NCI-H2029 treated with DMSO at 0.1 percent for 48 hours (cell line): Measurements from ENCODE around the gene TTC28.

Source experiments
- DNase-seq: peaks from one replicate; lab custom pipeline; 2025; lab: John Stamatoyannopoulos, UW

Gene TTC28

DNA sequence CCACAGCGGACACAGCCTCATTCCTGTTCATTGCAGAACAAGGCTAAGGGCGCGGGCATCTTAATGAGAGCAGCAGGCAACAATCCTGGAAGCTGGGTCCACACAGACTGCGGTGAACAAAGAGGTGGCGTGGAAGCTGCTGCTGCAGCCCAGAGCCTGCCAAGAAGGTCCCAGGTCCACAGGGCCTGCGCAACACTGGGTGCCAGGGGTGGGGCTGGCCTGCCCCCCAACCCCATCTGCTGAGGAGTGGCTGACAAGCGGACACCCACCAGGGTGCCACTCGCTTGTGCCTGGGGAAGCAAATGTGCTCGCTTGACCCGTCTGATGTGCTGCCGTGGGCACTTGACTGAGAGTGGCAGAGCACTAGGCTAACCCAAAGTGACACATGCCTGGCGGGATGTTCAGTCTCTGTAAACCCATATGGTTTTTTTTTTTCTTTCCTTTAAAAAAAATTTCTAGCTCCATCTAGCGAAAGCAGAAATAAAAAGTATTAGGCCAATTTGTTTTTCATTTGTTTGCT, 677.4 kb downstream of the TTC28 start:
- no peak for DNase-seq

DNA sequence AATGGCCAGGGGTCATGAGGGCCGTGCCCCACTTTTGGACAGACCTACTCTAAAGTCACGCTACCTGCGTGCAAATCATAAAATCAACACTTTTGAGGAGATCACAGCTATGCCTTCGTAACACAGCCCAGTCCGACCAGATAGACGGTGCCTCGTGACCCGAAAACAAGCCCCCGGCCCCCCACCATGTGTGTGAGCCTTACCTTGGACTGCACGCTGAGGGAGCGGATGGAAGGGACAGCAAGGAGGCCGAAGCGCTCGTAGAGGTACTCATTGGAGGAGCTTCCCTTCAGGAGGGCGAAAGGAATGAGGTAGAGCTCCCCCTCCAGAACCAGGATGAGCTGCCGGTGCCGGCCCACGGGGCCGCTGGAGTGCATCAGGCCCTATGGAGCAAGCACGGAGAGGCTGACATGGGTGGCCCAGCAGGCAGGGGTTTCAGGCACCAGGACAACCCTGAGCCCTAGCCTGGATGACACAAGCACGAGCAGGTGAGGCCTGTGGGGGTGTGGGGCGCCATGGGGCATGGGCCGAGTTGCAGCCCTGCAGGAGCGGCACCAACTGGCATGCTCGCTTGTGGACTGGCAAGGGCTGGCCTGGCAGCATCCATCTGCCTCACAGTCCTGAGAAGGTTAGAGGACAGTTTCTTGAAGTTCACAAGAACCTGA, 678.3 kb downstream of the TTC28 start:
- DNase-seq: no peak

DNA sequence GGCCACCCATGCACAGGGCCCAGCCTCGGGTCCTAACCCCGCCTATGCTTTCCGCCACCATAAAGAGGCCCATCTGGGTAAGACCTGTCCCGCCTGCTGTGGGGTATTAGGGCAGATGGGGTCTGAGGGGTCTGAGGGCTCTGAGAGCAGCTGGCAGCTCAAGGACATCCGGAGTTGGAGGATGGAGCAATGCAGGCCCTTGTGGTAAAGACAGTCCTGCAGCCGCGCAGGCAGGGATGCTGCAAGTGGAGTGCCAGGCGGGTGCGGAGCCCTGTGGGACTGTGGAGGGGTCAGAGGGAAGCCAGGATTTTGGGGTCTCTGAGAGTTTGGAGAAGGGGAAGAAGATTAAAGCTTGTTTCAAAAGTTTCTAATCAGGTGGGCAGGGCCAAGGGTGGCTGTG, 679.3 kb downstream of the TTC28 start:
- DNase-seq: no peak

DNA sequence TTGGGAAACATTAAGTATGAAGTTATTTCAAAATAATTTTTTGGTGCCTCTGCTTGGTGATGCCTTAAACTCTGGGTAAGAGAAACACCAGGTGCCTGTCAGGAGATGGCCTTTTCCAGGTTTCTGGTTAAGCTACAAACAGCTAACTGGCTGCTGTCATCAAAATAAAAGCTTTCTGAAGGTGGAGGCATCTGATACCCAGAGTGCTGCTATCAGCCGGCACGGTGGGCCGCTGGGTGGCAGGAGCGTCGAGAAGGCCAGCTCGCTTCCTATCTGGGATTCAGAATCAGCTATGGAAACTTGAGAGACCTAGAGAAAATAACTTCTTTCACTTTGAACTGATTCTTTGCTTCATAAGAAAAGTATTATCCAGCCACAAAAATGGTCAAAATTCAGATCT, 679.8 kb downstream of the TTC28 start:
- no peak for DNase-seq

DNA sequence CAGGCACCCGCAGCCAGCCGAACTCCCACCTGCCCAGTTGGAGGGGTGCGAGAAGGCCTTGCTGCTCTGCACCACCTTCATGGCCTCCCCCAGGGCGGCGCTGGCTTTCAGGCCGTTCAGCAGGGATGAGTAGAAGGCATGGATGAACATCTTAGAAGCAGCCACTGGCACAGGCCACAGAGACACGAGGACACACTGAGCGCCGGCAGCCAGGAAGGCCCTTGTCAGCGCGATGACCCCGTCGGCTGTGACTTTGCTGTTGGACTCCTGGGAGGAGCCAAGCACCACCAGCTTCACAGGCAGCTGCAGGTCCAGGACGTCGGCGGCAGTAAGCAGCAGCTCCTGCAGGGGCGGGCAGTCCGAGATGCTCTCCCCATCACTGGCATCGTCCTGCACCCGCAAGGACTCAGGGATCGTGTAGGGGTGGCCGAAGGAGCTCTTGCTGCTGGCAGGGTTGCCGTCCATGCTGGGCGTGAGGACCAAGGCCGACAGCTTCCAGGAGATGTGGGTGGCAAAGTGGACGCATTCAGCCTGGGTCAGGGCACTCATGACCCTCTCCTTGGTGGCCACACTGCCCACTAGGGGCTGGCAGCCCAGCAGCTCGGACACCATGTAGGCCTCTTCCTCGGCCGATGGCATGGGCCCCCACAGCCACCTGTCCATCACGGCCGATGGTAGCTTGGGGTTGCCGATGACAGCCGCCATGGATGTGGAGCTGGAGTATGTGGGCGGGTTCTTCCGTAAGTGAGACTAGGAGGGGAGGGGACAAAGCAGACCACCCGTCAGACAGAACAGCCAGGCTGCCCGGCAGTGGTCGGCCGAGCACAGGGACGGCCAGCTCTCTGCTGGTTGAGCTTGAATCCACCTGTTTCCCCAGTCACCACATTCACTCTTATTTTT, 680.9 kb downstream of the TTC28 start:
- no peak for DNase-seq

DNA sequence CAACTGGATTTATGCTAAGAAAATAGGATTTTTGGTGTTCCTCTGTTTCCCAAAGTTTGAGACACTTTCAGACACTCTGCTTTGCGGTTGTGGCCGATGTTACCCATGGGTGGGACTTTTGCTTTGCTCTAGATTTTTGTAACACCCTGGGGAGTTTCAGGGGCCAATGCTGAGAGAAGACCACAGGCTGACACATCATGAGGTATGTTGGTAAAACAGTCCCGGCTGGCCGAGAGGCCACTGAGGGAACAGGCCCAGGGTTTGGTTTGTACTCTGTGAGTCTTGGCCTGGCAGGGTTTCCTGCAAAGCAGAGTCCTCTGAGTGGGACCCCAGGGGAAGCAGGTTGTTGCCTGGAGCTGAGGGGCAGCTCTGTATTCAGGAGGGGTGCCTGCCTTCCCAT, 682.1 kb downstream of the TTC28 start:
- no peak for DNase-seq

DNA sequence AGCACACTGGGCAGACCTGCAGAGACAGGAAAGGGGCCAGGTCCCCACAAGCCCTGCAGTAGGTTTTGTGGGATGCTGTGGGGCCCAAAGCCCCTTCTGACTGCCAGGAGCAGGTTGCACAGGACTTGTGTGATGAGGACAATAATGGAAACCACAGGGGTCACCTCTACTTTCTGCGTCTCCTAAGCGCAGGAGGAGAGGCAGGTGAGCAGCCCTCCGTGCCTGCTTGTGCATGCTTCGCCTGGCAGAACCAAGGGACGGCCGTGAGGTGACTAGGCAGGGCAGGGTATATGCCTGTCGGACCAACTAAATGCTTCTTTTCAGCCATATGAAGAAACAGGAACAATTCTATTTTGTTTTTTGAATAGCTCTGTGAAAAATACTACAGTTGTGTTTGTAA, 682.7 kb downstream of the TTC28 start:
- DNase-seq: no peak

DNA sequence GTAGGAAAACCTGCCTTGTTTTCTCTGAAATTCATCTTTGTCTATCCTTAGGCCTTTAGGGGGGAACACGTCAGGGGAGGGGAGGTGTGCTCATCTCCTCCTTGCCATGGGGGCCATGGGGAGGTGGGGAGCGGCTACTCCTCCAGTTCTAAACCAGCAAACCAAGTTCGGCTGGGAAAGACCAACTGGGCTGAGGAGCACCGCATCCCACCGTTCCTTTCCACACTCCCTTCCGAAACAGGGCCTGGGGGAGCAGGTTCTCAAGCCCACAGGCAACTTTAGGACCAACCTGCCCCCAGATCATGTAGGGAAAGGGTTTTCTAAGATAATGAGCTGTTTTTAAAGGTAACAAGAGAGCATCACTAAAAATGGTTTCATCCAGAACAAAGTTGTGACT, 683.1 kb downstream of the TTC28 start:
- no peak for DNase-seq

DNA sequence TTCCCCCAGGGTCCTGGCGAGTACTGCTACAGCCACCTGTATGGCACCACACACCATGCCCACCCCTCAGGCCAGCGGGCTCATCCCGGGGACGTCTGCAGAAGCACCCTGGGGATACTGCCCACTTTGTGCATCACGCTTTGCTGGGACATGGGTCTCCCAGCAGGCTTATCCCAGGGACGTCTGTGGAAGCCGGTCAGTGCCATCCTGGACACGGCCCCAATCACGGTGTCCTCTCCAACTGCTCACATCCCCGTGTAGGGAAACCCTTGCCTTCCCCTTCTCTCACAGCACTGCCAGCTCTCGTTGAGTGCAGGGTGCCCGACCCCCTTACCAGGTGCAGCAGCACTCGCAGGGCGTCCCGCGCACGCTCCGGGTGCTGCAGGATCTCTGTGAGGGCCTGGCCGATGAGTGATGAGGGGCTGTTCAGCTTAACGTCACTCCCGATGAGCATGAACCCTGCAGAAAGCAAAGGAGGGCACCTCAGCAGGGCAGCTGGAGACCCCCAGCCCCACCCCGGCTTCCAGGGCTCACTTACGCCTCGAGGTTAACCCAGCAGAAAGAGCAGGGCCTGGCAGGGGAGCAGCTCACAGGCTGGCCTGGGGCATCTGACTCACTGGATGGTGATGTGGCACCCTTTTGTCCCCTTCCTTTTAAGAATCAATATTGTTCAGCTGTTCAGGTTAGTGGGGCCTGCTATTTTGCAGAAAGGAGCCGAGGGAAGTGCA, 683.7 kb downstream of the TTC28 start:
- no peak for DNase-seq

DNA sequence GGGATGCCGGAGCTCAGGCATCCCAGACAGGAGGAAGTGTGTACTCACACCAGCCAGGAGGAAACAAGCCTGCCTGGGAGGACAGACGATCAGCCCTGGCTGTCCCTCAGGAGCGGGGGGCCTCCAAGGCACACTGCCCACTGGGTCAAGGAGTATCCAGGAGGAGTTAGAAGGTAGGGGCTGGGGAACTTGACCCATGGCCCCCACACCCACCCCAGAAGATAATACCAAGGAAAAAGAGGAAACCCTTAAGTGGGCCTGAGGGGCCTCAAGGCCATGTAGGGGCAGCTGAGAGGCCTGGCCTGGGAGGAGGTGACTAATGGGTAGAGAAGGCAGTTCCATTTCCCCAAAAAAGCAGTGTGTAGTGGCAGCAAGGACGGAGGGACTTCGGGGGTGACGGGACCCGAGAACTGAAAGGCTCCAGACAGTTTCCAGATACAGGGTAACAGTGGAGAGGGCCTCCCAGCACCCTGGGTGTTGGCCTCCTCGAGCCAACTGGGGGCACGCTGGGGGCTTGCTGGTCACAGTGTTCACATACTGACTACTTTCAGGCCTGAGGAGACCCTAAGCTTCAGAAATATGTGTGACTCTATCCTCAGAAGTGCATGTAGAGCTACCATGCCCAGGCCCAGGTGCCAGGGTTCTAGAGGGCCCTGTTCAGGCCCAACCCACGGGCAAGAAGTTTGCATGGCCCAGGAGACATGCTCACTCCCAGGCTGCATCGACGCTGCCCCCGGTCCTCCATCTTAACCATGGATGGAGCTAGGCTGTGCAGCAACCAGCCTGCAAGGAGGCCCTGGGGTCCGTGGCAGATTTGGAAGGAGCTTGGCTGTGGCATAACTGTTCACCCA, 684.9 kb downstream of the TTC28 start:
- no peak for DNase-seq

DNA sequence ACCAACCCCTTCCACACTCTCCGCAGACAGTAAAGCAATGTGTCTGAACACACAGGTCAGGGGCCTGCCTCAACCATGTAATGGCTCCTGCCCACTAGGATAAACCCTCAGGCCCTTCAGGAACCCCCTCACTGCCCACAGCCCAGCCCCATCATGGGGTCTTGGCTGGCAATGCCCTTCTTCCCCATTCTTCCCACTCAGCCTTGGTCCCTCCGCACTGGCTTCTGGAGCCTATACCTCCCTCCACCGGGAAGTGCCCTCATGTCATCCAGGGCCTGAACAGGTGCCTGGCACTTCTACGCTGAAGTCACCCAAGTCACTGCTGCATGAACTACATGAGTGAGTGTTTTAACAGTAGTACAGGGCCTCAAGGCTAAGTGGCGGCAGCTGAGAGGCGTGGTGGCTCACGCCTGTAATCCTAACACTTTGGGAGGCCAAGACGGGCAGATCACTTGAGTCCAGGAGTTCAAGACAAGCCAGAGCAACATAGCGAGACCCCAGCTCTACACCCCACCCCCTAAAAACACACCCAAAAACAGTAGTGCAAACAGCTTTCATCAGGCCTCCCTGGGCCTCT, 685.8 kb downstream of the TTC28 start:
- DNase-seq: no peak

DNA sequence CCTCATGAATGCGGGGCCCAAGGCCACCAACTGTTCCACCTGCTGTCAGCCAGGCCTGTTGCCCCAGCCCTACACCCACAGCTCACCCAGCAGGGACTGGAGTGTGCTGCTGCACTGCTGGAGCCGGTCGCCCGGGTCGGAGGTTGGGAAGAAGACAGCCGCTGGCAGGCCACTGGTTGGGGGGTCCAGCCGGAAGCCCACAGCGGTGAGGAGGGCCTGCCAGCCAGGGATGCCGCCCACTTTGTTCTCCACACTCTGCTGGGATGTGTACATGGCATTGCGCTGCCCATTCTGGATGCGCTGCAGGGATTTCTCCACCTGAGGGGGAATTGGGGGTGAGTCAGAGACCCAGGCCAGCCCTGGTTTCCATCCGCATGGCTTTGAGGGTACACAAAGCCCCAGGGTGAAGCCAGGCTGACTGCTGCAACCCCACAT, 686.4 kb downstream of the TTC28 start:
- no peak for DNase-seq

DNA sequence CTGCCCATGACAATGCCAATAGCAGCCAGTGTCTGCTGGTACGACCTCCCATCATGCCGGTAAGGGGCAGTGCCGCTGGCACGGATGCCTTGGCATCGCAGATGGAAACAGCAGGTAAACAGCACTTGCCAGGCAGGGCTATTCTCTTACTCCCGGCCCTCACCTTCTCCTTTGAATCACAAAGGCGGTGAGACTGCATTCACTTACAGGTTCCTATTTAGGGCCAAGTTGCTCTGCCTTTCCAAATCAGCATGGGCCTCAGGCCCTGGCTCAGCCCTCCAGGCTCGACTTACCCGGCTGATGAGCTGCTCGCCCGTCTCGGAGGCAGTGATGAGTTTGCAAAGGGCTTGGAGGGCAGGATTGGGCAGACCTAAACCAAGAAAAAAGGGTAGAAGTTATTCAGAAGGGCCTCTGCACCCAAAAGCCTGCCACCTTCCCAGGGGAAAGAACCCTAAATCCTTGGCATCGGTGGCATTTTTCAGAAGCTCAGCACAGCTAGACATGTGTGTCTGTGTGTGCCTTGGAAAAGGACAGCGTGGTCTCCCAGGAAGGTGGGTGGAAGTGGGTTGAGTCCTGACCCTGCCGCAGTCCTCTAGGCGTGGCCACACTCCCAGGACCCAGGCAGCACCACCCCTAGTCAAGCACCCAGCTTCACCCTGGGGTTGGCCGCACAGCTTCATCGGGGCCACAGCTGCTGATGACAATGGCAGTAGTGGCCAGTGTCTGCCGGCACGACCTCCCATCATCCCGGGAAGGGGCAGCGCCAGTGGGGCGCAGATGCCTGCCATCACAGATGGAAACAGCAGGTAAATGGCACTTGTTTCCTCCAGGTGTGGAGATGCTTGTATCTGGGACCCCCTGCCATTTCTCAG, 687.1 kb downstream of the TTC28 start:
- no peak for DNase-seq

DNA sequence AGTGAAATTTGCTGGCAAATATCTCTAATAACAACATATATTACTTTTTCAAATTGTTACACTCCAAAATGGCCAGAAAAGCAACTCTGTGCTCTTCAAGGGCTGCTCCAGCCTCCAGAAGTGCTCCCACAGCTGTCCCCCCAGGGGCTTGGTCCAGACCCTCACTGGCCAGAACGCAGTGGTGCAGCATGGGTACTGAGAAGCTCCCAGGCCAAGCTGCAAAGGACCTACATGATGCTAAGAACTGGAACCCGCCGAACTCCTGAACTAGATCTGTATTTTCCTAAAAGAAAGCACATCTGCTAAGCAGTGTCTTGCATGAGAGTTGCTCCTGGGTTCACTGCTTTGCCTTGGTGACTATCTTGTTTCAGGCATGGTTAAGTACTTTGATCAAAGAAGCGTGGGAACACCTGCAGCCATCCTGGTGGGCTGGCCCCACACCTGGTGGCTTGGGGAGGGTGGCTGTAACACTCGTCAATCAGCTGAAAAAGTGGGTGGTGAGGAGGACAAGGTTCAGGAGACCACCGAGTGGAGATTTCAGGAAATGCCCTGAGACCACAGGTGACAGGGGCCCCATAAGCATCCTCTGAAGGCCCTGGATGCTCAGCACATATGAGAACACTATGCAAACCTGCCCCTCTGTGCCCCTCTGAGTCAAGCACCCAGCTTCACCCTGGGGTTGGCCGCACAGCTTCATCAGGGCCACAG, 687.9 kb downstream of the TTC28 start:
- no peak for DNase-seq

DNA sequence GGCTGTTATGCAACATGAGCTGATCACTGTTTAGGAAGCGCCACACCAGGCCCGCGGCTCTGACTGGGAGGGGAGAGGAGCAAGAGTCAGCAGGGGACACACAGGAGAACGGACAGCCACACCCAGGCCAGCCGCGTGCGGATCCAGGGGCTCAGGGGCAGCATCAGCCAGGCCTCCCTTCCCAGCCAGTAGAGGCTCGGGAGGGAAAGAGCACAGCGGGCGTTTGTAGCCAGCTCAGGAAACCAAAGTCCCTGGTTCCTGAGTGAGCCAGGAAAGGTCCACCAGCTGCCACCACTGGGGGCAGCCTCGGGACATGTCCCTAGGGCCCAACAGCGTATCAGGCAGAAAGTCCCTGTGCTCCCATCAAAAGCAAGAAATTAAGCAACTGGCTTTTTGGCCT, 688.8 kb downstream of the TTC28 start:
- no peak for DNase-seq

DNA sequence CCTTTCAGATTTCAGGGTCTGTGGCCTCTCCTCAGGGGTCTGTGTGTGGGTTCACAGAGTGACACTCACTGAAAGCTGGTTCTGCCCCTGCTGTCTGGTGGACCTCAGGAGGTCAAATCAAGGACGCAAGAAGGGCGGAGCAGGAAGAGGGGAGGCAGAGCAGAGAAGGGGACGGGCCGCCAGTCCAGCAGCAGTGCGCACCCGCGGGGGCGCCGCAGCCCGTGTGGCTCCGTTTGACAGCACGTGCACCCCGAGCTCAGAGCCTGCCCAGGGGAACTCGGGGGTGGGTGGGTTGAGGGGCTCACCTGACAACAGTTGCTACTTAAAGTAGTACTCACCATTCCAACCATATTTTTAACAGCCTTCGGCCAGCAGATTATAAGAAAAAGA, 689.2 kb downstream of the TTC28 start:
- no peak for DNase-seq

DNA sequence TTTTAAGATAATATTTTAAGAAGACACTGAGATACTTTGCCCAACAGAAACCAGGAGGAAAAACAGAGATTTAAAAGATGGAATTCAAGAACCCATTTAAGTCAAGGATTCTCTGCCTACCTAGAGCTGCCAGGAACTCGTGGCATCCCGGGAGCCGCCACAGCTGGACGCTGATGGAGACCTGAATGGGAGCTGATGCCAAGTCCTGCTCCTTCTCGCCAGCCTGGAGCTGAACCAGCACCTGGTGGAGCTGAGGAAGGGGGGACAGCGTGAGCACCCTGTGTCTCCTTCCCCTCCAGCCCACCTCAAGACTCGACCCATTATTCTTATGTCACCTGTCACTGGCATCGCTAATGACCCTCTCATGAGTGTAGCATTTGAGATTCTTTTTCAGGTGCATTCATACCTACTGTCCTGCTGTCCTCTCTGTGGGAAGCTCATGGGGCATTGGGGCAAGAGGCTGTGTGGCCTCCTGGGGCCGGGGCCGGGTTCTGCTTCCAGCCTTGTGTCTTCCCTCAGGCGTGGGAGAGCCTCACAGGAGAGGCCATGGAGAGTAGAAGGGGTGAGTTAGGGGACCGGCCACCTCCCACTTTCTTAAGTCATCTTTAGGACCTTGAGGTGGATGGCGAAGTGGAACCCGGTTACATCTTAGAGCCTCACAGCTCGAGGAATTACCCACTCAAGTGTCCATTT, 689.7 kb downstream of the TTC28 start:
- DNase-seq: no peak

DNA sequence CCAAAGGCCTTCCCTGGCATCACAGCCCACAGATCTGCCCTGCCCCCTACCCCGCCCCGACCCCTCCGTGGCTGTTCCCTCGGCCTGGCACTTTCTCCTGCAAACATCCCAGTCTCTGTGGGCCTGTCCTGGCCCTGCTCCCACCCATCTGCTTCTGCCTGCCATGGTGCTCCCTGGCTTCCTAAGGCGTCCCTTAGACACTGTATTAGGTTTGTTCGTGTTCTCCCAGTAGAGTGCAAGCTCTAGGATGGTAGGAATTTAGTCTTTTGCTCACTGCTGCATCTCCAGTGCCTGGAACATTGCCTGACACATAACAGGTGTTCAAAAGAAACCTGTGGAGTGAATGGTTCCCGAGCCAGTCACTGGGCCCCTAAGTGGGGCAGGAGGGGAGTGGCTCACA, 690.9 kb downstream of the TTC28 start:
- DNase-seq: no peak

DNA sequence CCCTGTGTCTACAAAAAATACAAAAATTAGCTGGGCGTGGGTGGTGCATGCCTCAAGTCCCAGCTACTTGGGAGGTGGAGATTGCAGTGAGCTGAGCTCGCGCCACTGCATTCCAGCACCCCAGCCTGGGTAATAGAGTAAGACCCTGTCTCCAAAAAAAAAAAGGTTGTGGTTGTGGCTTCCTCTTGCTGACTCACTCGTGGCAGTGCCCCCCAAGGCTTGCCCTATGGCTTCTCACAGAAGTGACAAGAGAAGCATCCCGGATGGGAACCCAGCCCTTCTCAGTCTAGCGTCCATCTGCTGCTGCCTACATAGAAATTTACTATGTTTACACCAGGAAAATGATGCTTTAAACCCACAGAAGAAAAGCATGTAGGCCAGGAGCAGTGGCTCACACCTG, 692.1 kb downstream of the TTC28 start:
- no peak for DNase-seq
